Medulla oblongata (tissue), 1 donor: ENCODE measurements around the gene ARHGAP6.

Experiments used
- DNase-seq: peaks from one replicate; pipeline ENCODE4 v3.0.0-alpha.2; 2015; ENCODE audit errors: extremely low spot score

ARHGAP6 gene, protein sequence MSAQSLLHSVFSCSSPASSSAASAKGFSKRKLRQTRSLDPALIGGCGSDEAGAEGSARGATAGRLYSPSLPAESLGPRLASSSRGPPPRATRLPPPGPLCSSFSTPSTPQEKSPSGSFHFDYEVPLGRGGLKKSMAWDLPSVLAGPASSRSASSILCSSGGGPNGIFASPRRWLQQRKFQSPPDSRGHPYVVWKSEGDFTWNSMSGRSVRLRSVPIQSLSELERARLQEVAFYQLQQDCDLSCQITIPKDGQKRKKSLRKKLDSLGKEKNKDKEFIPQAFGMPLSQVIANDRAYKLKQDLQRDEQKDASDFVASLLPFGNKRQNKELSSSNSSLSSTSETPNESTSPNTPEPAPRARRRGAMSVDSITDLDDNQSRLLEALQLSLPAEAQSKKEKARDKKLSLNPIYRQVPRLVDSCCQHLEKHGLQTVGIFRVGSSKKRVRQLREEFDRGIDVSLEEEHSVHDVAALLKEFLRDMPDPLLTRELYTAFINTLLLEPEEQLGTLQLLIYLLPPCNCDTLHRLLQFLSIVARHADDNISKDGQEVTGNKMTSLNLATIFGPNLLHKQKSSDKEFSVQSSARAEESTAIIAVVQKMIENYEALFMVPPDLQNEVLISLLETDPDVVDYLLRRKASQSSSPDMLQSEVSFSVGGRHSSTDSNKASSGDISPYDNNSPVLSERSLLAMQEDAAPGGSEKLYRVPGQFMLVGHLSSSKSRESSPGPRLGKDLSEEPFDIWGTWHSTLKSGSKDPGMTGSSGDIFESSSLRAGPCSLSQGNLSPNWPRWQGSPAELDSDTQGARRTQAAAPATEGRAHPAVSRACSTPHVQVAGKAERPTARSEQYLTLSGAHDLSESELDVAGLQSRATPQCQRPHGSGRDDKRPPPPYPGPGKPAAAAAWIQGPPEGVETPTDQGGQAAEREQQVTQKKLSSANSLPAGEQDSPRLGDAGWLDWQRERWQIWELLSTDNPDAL (N-terminal part only)

GRCh38 chrX:11665168-11666111 lies at the start of gene ARHGAP6:
ARHGAP6 (minus strand) TSS chrX:11665920; CDS start chrX:11664828, 1,092 bp downstream.
- no peak for DNase-seq

DNA sequence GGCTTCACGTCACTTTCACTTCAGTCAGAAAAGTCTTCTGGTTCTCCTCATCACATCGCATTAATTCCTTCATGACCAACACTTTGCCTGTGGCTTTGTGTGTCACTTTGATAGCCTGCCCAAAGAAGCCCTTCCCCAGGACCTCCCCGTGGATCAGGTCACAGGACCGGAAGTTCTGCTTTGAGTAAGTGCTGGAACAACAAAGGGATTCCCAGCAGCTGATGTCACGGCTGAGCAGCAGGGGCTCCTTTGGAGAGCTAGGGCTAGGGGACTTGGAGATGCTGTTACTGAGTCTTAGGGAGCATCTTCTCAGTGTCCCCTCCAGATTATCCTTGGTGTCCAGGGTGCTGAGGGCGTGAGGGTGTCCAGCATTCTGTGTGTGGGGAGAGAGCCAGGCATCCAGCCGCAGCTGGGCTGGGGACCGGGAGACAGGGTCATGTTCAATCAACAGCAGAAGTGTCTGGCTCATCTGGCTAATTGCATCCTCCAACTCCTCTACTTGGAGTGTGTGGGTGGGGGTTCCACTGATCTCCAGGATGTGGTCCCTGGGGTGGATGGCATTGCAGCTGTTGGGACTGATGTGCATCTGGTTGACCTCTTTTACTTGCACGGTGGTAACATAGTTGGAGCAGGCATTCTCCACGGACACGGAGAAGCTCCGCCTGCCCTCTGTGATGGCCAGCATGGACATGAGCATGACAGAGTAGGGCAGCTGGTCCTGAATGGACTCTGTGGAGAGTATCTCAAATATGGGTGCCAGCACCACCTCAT lies 39.2 kb upstream of the ARHGAP6 start:
- DNase-seq, result no peak

GRCh38 chrX:11703855-11704254 lies 38.1 kb upstream of the ARHGAP6 start:
- DNase-seq, result no peak

- DNase-seq, result no peak
Observed at GRCh38 chrX:11702965-11703631, 37.4 kb upstream of the ARHGAP6 start.

- no peak for DNase-seq
Observed at GRCh38 chrX:11702420-11702819, 36.7 kb upstream of the ARHGAP6 start.

GRCh38 chrX:11698702-11699101 lies 33.0 kb upstream of the ARHGAP6 start:
- DNase-seq, result no peak

DNA sequence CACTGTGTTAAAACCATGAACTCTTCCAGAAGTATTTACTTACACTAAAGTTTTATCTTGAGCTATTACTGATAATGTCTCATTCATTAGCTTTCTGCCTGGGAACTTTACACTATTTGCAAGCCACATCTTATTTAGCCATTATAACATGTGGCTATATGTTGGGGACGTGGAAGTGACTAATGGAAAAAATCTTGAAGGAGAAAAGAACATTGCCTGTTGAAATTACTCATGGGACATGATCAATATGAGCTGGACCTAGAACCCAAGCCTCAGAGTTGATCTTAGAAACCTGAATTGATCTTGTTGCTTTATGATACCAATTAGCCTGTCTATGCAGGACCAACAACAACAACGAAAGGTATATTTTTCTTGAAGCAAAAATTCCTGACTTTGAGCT lies 22.5 kb upstream of the ARHGAP6 start:
- DNase-seq, result no peak

GRCh38 chrX:11687157-11687556 lies 21.4 kb upstream of the ARHGAP6 start:
- no peak for DNase-seq

DNA sequence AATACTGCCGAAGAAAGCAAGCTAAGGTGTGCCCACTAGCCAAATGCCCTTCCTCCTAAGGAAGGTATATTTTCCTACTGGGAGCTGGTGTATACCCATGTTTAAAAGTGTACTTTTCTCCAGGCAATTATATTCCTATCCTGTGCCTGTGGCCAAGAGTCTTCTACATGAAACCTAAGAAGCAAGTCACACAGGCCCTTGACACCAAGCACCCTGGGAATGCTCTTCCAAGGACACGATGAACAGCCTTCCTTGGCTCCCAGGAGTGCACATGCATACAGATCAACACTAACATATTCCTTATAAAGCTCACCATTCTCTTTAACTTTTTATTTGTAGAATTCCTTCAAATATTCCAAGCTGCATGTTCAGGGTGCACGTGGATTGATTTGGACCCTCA lies 17.3 kb upstream of the ARHGAP6 start:
- no peak for DNase-seq

GRCh38 chrX:11678158-11678557 lies 12.4 kb upstream of the ARHGAP6 start:
- no peak for DNase-seq

DNA sequence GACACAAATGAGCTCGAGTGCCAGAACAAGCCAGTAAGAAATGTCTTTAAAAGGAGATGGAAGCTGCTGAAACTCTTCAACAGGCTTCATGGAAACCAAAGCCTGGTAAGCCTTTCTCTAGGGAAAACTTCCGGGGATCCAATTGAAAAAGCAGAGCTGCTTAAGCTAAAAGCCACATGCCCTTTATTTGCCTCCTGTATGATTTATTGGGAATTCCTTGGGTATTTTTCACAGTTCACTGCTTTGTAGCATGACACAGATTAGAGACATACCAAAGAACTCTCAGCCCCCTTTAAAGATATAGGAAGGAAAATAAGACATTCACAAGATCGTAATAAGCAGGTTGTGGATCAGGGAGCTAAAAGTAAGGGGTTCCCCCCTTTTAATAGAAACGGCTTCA lies 6.5 kb upstream of the ARHGAP6 start:
- DNase-seq, result no peak

- no peak for DNase-seq
Observed at GRCh38 chrX:11670316-11670715, 4.6 kb upstream of the ARHGAP6 start.

DNA sequence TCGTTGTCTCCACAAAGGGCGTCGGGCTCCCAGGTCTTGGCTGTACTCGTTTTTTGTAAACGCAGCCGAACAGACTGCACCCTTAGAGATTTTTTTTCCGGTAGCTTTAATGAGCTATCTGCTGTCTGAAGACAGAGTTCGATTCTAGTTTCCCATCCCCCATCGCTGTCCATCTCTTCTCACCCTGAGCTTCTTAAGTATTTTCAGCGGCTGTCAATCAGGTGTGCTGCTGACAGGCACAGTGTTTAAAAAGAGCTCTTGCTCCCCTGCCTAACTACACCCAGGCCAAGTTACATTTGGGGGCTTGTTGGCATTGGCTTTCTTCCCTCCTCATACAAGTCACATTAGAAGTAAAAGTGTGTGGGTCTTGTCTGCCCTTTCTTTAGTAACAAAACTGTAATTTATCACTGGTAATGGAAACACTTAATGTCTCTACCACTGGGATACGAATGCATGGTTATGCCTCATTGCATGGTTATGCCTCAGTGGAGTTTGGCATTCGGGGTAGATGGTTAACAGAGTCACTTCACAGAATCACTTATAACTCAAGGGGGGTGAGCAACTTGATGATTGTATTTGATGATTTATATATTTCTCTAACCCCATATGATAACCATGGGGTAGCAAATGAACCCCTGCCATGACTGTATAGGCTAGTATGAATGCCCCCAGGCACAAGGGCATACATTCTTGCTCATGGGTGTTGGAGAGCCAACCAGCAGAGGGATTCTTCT lies 1.4 kb upstream of the ARHGAP6 start:
- DNase-seq, result no peak

- DNase-seq, result no peak
Observed at GRCh38 chrX:11666164-11666563, 444 bp upstream of the ARHGAP6 start.

DNA sequence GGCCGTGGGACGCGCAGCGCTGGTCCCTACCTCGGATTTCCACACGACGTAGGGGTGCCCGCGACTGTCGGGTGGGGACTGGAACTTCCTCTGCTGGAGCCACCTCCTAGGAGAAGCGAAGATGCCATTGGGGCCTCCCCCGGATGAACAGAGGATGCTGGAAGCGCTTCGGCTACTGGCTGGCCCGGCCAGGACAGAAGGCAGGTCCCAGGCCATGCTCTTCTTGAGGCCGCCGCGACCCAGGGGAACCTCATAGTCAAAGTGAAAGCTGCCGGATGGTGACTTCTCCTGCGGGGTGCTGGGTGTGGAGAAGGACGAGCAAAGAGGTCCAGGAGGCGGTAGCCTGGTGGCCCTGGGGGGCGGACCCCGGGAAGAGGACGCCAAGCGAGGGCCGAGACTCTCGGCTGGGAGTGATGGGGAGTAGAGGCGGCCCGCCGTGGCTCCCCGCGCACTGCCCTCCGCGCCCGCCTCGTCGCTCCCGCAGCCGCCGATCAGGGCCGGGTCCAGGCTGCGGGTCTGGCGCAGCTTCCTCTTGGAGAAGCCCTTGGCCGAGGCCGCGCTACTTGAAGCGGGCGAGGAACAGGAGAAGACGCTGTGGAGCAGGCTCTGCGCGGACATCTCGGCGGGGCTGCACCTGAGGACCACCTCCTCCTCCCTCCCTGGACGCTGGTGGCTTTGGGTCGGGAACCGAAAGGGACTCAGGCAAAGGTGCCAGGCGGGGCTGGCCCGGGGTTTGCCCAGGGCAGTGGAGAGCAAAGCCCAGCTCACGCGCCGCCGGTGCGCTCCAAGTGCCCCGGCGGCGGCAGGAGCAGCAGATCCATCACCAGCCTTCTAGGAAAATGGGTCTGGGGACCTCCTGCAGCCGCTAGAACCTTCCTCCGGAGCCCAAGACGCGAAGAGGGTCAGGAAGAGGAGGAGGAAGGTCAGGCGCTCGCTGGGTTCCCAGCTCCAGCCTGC lies 1.2 kb downstream of the ARHGAP6 start:
- DNase-seq, result no peak

DNA sequence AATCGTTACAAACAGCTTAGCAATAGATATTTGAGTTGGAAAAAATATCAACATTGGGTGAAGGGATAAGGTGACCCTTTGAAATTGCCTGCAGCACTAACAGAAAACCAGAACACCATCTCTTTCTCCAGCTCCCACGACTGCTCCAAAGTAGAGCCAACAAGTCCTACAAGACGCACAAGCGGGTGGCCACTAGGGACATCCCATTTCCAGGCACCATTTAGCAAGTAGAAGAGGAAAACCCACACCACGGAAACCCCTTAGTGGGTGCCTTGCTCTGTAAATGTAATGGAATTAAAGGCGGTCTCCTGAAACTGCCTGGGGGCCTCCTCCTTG lies 1.9 kb downstream of the ARHGAP6 start:
- no peak for DNase-seq

GRCh38 chrX:11655282-11656015 lies 10.3 kb downstream of the ARHGAP6 start:
- DNase-seq, result no peak
